Effector memory CD4-positive, alpha-beta T cell (primary cell): Measurements from ENCODE around the gene MTCL1.

ENCODE experiments used
- DNase-seq, 3 donors: peaks; one replicate each; pipeline ENCODE4 v3.0.0-alpha.2; 2020
- H3K27ac ChIP-seq: 2 replicates; pipeline ENCODE4 v1.7.0; 2013; ENCODE audit warnings: mild to moderate bottlenecking, low read length, moderate library complexity; ENCODE audit not compliant: insufficient read depth, poor library complexity, severe bottlenecking
- H3K27me3 ChIP-seq: replicated peaks from 2 replicates; pipeline ENCODE4 v1.7.0; 2013; ENCODE audit warnings: mild to moderate bottlenecking, low read length; ENCODE audit not compliant: insufficient read depth, control insufficient read depth, poor library complexity, severe bottlenecking
- H3K36me3 ChIP-seq: 2 replicates; pipeline ENCODE4 v1.7.0; 2013; ENCODE audit warnings: mild to moderate bottlenecking, low read length, moderate library complexity; ENCODE audit not compliant: control insufficient read depth, insufficient read depth
- H3K4me1 ChIP-seq: 2 replicates; pipeline ENCODE4 v1.7.0; 2013; ENCODE audit warnings: low read length, mild to moderate bottlenecking; ENCODE audit not compliant: control insufficient read depth, insufficient read depth, poor library complexity, severe bottlenecking
- H3K4me3 ChIP-seq: 2 replicates; pipeline ENCODE4 v1.7.0; 2013; ENCODE audit warnings: low read length, low read depth, mild to moderate bottlenecking; ENCODE audit not compliant: insufficient read depth, poor library complexity, severe bottlenecking
- H3K9me3 ChIP-seq: 2 replicates; pipeline ENCODE4 v1.7.0; 2013; ENCODE audit warnings: mild to moderate bottlenecking, low read length, moderate library complexity; ENCODE audit not compliant: control insufficient read depth

MTCL1 gene

GRCh38 chr18:8686611-8687010, 18.7 kb upstream of the MTCL1 start:
- no peaks in the 10 kb centered on the region for H3K4me1 ChIP-seq
- no peak overlapping the region for H3K27ac ChIP-seq
- H3K4me3 ChIP-seq = no peak overlapping the region
- H3K36me3 ChIP-seq = no peaks in the 10 kb centered on the region
- H3K9me3 ChIP-seq = no peaks in the 10 kb centered on the region
- DNase-seq = no peak
- no peaks in the 10 kb centered on the region for H3K27me3 ChIP-seq

- H3K27me3 ChIP-seq = no peaks in the 10 kb centered on the region
- no peaks in the 10 kb centered on the region for H3K4me1 ChIP-seq
- no peak overlapping the region for H3K4me3 ChIP-seq
- H3K36me3 ChIP-seq = no peaks in the 10 kb centered on the region
- H3K27ac ChIP-seq = no peak overlapping the region
- DNase-seq = no peak
- no peaks in the 10 kb centered on the region for H3K9me3 ChIP-seq
Observed at GRCh38 chr18:8688216-8688800, 17.0 kb upstream of the MTCL1 start.

GRCh38 chr18:8688816-8689215, 16.5 kb upstream of the MTCL1 start:
- no peak overlapping the region for H3K27ac ChIP-seq

DNA sequence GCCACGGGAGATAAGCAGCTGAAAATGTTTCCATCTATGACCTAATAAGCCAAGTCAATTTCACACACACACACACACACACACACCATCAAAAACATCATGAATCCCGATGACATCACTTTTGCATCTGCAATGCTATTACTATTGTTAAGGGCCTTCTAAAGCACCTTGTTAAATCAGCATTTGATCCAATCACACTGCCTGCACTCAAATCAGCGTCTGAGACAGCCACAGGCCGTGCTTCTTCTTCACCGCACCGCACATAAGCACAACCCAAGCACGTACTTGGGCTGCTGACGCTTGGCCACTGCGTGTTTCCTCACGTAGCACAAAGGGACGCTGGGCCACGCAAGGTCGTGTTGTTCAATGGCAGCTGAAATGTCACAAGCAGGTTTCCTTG, 15.8 kb upstream of the MTCL1 start:
- Histone ChIP-seq H3K36me3 (no peaks in the 10 kb centered on the region), H3K27ac (no peak overlapping the region), H3K4me1 (no peaks in the 10 kb centered on the region), H3K27me3 (no peaks in the 10 kb centered on the region), H3K4me3 (no peak overlapping the region), H3K9me3 (no peaks in the 10 kb centered on the region)
- no peak for DNase-seq

More at GRCh38 chr18:8688816-8689215, 16.5 kb upstream of the MTCL1 start:
- Histone ChIP-seq H3K36me3 (no peaks in the 10 kb centered on the region), H3K27me3 (no peaks in the 10 kb centered on the region), H3K4me1 (no peaks in the 10 kb centered on the region), H3K4me3 (no peak overlapping the region), H3K9me3 (no peaks in the 10 kb centered on the region)
- DNase-seq = no peak

GRCh38 chr18:8694891-8695290, 10.5 kb upstream of the MTCL1 start:
- Histone ChIP-seq H3K9me3 (no peaks in the 10 kb centered on the region), H3K27ac (no peak overlapping the region), H3K36me3 (no peaks in the 10 kb centered on the region), H3K27me3 (no peaks in the 10 kb centered on the region), H3K4me1 (no peaks in the 10 kb centered on the region), H3K4me3 (no peak overlapping the region)
- no peak for DNase-seq

DNA sequence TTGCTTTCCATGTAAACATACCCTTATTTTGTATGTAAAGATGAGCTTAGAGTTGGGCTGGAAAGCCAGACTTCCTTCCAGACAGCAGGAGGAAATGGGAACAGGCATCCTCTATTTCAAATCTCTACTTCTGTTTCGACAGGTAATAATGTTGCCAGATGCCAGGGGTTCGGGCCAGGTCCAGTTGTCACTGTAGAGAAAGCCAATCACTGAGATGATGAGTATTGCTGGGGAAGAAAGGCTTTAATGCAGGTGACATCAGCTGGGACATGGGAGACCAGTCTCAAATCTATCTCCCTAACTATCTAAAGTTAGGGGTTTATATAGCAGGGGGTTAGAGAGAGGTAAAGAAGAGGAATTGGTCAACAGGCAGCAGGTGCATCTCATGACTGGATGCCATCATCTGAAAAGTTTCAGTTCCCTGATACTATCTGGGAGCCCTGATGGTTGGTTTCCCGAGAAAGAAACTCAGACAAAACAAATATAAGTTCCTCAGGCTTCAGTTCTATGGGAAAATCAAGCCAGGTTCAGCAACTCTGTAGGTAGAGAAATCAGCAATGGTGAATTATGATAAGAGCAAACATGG, 9.3 kb upstream of the MTCL1 start:
- DNase-seq = no peak
- no peak overlapping the region for H3K27ac ChIP-seq

DNA sequence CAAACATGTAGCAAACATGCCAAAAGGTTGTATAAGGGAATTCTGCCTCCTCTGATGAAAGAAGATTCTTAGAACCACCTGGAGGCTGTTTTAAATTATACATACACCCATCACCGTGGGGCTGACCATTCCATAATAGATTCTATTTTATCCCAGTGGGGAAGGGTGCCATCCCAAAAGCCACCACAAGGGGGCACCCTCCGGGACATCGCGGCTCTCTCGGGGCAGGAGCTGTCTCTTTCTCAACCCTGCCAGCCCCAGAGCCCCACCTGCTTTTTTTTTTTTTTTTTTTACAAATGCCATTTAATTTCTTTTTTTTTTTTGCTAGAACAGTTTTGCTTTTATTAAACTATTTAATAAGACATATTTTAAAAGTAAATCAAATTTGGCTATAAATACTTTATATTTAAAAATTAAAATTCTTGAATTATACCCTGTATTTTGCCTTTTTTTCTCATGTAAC, 8.6 kb upstream of the MTCL1 start:
- Histone ChIP-seq H3K4me3 (no peak overlapping the region), H3K27me3 (no peaks in the 10 kb centered on the region), H3K9me3 (no peaks in the 10 kb centered on the region), H3K36me3 (no peaks in the 10 kb centered on the region), H3K4me1 (no peaks in the 10 kb centered on the region), H3K27ac (no peak overlapping the region)
- peak; percentile 44 to 63 (median 55) for DNase-seq

More for the DNA sequence above, 9.3 kb upstream of the MTCL1 start:
- H3K4me1 ChIP-seq = no peaks in the 10 kb centered on the region
- H3K27me3 ChIP-seq = no peaks in the 10 kb centered on the region
- no peak overlapping the region for H3K4me3 ChIP-seq
- no peaks in the 10 kb centered on the region for H3K9me3 ChIP-seq
- H3K36me3 ChIP-seq = no peaks in the 10 kb centered on the region

- Histone ChIP-seq H3K27ac (no peak overlapping the region), H3K9me3 (no peaks in the 10 kb centered on the region), H3K4me1 (peaks cover 6% of the 10 kb centered on the region), H3K27me3 (peaks cover 9% of the 10 kb centered on the region), H3K36me3 (no peaks in the 10 kb centered on the region), H3K4me3 (no peak overlapping the region)
- DNase-seq = no peak
Observed at GRCh38 chr18:8699126-8699525, 6.2 kb upstream of the MTCL1 start.

DNA sequence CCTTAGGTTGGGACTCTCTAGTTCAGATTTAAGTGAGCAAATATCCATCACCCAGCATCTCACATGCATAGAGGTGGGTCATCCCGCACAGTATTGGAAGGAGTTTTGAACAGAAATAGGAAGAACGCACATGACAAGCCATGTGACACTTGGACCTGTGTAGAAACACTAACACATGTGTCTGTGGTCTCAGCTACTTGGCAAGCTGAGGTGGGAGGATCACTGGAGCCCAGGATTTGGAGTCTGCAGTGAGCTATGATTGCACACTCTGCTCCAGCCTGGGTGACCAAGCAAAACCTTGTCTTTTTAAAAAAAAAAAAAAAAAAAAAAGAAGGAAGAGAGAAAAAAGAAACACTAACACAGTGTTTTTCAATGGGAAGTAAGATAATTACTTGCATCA, 5.4 kb upstream of the MTCL1 start:
- DNase-seq = no peak
- Histone ChIP-seq H3K4me3 (no peak overlapping the region), H3K36me3 (no peaks in the 10 kb centered on the region), H3K27me3 (peaks cover 9% of the 10 kb centered on the region), H3K4me1 (peaks cover 13% of the 10 kb centered on the region), H3K27ac (no peak overlapping the region), H3K9me3 (no peaks in the 10 kb centered on the region)

GRCh38 chr18:8701546-8702118, 3.7 kb upstream of the MTCL1 start:
- Histone ChIP-seq H3K9me3 (no peaks in the 10 kb centered on the region), H3K27ac (no peak overlapping the region), H3K4me1 (peaks cover 15% of the 10 kb centered on the region), H3K27me3 (peaks cover 12% of the 10 kb centered on the region), H3K36me3 (no peaks in the 10 kb centered on the region), H3K4me3 (no peak overlapping the region)
- DNase-seq = no peak
